HG03460 (cell line): Measurements from ENCODE around the gene HTR3B.
"Not testable (repeated sequence)": the region's sequence is repeated elsewhere in the genome, so short reads cannot be mapped to it uniquely, and the experiment has no call there.

ENCODE experiments used
- ATAC-seq: cut with Tn5 transposase; IDR thresholded peaks from one replicate; pipeline ENCODE4 v1.9.1; 2021; ENCODE audit not compliant: unreplicated experiment

HTR3B gene

DNA sequence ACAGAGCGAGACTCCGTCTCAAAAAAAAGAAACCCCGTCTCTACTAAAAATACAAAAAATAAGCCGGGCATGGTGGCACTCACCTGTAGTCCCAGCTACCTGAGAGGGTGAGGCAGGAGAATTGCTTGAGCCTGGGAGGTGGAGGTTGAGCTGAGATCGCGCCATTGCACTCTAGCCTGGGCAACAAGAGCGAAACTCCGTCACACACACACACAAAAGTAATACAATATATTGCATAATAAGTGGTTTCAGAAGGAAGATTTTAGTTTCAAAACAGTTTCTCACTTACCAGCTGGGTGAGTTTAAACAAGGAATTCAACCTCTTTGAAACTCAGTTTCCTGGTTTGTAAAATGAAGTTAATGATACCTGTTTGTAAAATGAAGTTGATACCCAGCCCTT is 37.7 kb downstream of the HTR3B start:
- no peak for ATAC-seq

DNA sequence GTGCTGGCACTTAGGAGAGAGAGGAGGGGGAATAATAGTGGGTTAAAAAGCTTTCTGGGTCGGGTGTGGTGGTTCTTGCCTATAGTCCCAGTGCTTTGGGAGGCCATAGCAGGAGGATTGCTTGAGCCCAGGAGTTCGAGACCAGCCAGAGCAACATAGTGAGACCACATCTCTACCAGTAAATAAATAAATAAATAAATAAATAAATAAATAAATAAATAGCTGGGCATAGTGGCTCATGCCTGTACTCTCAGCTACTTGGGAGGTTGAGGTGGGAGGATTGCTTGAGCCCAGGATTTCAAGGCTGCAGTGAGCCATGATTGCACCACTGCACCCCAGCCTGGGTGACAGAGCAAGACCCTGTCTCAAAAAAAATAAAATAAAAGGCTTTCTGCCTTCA is 41.6 kb downstream of the HTR3B start:
- ATAC-seq: not testable (repeated sequence)

DNA sequence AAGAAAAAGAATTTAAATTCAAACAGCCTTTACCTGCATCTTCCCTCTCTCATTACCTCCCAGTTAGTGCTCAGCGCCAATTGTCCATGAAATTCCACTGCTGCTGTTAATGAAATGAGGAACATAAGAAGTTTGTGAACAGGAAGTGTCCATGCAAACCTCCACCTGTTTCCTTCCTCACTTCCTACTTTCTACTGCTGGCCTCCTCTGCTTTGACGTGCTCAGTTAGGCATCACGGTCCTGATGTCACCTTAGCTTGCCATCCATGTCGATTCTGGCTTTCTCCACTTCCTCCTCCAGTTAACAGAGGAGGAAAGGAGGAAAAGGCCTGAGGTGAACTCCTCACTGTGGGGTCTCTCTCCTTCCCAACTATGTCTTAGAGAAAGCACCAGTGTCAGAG is 43.4 kb downstream of the HTR3B start:
- ATAC-seq: no peak

DNA sequence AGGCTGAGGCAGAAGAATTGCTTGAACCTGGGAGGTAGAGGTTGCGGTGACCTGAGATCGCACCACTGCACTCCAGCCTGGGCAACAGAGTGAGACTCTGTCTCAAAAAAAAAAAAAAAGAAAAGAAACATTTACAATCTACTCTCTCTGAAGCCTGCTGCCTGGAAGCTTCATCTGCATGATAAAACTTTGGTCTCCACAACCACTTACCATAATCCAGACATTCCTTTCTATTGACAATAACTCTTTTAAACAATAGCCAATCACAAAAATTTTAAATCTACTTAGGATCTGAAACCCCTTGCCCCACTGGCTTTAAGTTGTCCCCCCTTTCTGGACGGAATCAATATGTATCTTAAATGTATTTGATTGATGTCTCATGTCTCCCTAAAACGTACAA is 45.3 kb downstream of the HTR3B start:
- no peak for ATAC-seq

DNA sequence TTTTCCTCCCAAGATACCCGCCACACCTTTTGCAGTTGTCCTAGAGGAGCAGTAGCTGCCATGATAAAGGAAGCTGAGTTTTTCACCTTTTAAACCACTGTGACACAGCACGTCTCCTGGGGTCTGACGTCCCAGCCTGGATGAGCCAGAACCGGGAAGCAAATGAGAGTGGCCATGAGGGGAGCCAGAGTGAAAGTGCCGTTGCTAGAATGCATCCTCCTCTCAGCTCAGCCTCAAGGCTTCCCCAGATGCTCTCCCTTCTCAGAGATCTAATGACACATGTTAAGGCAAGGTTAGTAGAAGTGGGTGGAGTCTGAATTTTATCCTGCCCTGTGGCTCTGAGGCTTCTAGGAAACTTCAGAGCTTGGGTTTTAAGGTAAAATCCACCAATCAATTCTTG is 46.9 kb downstream of the HTR3B start:
- no peak for ATAC-seq

DNA sequence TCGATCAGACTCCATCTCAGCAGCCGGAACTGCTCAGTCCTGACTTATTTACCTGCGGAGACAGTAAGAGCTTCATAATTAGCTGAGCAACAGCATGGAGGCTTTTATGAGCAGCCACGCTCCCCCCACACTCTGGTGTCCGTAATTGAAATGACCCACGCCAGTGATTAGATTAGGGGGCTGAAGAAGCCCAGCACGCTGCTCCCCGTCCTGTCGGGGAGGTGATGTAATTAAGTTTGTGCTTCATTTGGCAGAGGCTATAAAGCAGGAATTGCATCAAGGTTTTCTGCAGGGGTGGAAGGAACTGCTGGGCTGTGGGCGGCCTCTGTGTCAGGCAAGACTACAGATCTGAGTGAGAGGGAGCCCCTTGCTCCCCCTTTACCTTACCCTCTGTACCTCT is 47.5 kb downstream of the HTR3B start:
- ATAC-seq: no peak

DNA sequence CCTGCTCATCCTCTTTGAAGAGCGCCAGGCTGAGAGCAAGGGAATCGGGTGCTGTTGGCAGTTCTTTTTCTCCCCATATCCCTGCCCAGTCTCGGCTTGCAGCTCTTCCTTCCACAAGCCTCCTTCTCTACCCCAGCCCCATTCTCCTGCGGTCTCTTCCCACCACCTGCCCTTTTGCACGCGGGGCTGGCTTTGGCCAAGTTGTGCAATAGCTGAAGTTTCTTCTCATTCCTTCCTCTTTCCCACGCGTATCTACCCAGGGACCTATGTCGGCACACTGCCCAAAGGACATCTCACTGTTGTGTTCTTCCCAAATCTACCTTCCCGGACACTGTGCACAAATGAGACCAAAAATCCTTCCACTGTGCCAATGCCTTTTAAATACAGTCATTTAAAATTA is 48.0 kb downstream of the HTR3B start:
- ATAC-seq: no peak

DNA sequence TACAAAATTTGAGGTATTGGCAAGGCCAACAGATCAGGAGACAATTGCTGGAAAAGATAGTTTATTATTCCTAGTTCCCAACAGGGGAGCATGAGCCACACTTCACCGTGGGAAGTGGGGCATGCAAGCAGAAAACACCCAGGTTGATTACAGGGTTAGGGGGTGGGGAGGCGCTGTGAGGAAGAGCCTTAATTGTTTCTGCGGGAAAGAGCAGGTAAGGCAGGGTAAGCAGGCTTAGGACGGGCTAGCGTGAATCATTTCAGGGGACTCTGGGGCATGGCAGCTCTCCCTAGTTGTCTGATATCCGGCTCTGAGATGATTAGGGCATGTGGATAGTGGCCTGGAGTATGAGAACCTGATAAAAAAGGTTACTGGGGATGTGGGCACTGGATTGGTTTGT is 49.6 kb downstream of the HTR3B start:
- ATAC-seq: no peak

DNA sequence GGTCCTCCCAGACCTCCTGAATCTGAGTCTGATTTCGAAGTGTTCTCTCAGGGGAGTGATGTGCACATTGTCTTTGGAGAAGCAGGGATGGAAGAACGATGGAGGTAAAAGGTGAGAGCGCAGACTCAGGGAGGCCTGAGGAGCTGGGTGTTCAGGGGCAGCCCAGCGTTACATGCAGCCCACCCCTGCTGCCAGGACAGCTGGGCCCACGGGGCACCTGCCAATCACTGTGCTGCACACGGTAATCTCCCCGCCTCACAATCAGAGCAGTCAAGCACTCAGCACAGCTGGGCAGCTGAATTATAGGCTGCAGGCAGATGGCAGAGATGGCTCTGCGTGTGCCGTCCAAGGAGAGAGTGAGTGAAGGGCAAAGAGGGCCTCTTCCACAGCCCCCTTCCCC is 52.4 kb downstream of the HTR3B start:
- ATAC-seq: no peak

DNA sequence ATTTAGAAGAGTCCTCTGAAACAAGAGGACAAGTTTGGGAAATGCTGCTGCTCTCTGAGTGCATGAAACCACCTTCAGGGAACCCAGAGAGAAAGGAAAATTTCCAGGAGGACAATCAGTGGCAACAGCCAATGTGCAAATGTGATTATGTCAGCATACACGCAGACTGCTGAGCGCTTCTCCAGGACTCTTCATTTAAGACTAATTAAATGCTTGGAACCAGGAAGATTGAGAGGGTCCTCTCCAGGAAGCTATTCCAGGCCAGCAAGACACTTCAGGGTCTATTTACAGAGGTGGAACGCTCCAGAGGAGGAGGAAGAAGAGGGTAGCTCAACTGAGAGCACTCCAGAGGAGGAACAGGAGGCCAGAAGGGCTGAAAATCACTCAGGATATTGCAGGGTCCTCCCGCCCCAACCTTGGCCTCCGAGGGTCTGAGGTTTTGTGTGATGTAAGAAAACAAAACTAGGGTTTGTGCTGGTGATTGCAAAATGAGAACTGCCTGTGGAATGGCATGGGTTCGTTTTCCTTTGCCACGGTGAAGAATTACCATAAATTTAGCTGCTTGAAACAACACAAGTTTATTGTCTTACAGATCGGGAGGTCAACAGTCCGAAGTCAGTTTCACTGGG is 56.2 kb downstream of the HTR3B start:
- no peak for ATAC-seq

DNA sequence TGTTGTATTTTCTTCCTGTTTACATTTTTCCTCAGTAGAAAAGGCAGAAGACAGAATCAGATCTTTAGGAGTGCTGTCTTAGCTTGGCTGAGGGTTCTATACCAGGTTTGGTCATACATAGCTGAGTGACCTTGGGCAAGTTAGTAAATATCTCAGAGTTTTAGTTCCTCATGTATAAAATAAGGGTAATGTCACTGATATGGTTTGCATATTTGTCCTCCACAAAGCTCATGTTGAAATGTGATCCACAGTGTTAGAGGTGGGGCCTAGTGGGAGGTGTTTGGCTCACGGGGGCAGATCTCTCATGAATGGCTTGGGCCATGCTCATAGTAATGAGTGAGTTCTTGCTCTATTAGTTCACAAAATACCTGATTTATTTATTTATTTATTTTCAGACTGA is 62.8 kb downstream of the HTR3B start:
- no peak for ATAC-seq

DNA sequence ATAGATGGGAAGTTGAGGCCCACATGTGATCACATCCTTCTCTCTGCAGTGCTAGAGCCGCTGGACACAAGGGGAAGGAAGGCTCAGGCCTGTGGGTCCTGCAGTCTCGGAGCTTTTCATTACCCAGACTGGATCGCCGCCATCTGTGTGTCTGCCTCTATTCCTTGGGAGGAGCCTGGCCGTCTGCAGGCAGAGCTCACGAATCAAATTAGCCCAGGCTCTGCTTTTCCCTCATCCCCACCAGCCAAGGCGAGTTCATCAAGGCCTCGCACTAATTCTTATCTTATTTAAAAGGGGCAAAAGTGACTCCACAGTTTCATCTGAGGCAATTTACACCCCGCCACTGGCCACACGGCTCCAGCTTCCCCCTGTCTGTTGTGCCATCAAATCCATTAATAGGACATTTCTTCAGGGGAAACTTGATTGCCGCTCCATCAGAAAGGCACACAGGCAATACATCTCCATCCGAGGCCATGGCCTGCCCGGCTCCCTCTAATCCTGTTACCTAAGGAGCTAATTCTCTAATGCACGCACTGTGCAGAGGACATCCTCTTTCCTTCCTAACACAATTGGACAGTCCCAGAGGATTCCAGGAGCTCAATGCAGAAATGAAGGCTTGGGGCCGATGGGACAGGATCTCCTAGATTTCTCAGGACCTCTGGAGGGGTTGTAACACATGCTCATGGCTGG is 67.1 kb downstream of the HTR3B start:
- ATAC-seq: no peak

DNA sequence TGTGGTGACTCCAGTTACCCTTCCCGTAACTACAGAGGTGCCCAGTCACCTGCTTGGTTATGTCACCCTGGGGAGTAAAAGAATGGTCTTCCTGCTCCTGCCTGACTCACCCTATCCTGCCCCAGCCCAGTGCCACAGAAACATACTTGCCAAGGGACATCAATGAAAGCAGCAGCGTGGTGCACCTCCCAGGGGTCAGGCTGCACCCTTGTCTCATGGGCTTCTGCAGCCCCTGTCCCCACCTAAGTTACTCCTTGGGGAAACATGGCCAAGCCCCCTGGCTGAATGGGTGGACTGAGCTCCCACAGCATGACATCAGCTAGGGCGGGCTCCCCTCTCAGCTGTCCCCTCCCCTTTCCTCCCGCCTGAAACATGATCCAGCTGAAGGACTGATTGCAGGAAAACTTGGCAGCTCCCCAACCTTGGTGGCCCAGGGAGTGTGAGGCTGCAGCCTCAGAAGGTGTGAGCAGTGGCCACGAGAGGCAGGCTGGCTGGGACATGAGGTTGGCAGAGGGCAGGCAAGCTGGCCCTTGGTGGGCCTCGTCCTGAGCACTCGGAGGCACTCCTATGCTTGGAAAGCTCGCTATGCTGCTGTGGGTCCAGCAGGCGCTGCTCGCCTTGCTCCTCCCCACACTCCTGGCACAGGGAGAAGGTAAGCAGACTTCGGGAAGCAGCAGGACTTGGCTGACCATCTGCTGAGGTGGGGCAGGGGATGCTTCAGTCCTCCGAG is 70.3 kb downstream of the HTR3B start, which contains the start of gene HTR3A:
Gene HTR3A, plus strand, starts transcription at position 368 of the 730 bp plus-strand sequence. Its CDS starts 218 bp downstream, at position 586.
- no peak for ATAC-seq

DNA sequence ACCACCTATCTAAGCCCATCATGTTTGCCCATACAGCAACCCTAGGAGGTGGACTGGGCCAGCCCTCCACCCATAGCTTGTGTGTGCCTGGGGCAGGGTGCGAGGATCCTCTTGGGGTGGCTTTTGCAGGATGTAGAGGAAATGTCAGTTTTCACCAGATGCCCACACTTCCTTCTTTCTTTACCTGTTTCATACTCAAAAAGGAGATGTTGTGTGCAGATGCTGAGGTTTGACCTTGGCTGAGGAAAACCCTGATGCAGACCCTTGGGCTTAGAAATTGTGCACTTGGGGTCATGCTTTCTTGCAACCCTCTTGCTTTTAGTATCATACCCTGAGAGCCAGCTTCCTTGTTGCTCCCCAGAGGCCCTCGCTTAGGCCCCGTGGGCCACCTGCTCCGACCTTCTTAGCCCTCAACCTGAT is 72.5 kb downstream of the HTR3B start:
- ATAC-seq: no peak

DNA sequence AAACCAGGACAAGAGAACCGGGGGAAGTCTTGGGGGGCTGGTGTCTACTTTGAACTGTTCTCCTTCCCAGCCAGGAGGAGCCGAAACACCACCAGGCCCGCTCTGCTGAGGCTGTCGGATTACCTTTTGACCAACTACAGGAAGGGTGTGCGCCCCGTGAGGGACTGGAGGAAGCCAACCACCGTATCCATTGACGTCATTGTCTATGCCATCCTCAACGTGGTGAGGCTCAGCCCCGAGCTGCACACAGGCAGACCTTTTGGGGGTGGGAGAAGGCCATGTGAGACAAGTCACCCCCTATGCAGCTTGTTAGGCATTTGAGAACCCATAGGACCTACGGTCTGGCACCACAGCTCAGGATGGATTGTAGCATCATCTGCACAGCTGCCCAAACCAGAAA is 73.1 kb downstream of the HTR3B start:
- ATAC-seq: no peak

DNA sequence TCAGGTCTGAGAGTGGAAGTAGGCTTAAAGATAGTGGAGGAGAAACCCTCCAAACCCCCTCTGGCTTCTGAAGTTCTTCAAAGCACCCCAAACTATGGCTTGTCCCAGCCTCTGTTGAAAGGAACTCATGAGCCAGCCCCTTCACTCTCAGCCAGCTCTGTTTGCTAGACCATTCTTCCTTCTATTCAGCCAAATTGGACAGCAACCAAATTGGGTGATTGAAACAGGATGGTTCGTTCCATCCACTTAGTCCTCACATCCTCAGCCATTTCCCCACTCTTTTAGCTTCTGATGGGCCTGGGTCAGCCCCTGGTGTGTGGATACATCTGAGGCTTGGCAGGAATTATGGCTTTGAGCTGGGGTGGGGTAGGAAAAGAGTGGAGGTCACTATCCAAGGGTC is 74.8 kb downstream of the HTR3B start:
- ATAC-seq: no peak

DNA sequence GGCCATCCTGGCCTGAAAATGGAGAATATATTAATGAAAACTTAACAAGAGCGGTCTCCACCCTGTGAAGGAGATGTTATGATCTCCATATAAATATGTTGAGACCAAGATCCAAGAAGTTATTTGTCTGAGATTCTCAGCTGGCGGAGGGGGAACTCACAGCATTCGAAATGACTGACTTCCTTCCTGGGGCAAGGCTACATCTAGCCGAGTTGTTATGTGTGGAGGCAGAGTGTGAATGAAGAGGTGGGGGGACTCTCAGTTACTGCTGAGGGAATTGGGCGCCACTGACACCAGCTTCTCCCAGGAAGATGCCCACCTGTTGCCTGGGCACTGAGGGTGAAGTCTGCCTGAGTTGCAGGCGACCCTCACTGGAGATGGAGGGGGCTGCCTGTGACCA is 76.2 kb downstream of the HTR3B start:
- no peak for ATAC-seq

DNA sequence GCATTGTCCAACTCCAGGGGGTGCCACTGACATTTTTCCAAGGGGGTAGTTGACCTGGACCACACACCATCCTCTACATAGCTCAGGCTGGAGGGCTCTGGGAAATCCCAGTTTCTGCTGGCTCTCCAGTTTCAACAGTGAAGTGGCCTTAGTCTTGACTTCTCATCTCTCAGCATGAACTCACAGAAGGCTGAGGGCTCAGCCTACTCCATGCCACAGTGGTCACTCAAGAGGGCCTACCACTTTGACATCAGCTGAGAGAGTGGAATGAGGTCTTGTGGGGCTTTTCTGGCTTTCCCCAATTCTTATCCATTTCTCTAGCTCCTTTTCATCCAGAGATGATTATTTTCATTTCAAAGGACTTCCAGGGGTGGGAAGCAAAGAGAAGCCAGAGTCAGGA is 77.7 kb downstream of the HTR3B start:
- ATAC-seq: no peak

DNA sequence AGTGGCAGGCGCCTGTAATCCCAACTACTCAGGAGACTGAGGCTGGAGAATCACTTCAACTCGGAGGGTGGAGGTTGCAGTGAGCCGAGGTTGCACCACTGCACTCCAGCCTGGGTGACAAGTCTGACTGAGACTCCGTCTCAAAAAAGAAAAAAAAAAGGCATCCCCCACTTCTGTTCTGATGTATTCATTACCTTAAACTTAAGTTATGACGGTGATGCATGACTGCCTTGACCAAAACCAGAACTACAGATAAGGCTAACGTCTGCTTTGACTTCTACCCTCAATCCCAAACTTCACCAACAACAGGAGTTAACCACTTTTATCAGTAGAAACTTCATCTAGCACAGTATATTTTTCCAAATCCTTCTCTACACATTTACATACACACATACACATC is 80.2 kb downstream of the HTR3B start:
- ATAC-seq: no peak

DNA sequence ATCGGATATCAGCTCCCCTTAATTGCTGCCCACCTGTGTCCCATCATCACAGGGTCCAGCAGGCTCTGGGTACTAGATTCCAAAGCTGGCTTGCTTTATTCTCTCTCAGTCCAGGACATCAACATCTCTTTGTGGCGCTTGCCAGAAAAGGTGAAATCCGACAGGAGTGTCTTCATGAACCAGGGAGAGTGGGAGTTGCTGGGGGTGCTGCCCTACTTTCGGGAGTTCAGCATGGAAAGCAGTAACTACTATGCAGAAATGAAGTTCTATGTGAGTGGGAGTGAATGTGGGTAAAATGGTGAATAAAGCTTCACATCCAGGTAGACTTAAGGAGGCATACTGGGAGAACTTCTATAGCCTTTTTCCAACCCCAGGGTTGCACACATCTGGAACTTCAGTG is 81.3 kb downstream of the HTR3B start:
- no peak for ATAC-seq

DNA sequence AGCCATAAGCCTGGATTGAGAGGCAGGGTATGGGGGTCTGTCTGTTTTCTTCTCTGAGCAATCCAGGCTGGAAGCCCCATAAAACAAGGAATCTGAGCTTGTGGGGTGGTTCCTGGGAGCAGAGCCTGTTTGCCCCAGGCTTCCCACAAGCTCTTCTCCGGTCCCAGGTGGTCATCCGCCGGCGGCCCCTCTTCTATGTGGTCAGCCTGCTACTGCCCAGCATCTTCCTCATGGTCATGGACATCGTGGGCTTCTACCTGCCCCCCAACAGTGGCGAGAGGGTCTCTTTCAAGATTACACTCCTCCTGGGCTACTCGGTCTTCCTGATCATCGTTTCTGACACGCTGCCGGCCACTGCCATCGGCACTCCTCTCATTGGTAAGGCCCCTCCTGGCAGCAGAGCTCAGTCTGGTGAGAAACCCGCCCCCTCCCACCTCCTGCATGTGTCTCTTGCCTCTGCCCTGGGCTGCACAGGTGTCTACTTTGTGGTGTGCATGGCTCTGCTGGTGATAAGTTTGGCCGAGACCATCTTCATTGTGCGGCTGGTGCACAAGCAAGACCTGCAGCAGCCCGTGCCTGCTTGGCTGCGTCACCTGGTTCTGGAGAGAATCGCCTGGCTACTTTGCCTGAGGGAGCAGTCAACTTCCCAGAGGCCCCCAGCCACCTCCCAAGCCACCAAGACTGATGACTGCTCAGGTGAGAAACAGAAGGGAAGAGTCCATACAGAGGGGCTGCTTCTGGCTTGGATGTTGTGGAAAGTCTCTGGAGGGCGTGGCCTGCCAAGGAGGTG is 82.0 kb downstream of the HTR3B start:
- ATAC-seq: no peak
